NCI-H774 (cell line): ENCODE data around the gene IGSF21.

ENCODE experiments used
- DNase-seq: peaks from one replicate; lab custom pipeline; 2025; lab: John Stamatoyannopoulos, UW

IGSF21 gene

DNA sequence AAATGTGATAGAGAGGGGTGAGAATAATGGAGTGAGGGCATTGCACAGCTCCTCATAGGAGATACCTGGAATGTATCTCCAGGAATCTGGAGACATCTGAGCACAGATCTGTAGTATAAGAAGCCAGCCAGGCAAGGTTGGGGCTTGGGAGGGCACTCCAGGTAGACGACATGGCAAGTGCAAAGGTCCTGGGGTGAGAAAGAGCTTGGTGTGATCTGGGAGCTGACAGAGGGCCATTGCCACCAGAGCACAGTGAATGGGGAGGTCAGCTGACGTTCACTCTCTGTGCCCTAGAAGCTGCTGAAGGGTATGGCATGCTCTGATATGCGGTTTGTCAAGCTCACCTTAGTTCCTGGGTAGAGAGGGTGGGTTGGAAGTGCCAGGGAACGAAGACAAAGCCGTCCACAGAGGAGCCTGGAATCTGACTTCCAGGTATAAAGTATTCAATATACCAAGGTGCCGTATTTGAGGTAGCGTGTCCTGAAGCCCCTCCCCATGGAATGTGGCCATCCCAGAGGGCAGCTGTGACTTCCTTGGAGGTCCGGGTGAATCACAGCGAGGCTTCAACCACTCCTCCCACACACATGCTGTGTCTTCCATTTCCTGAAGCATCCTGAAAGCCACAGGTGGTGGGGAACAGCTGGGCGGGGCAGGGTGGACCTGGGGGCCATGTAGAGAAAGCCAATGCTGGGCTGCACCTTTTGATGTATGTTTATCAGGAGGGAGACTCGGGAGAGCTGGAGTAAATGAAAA lies 190.5 kb downstream of the IGSF21 start:
- DNase-seq: no peak

DNA sequence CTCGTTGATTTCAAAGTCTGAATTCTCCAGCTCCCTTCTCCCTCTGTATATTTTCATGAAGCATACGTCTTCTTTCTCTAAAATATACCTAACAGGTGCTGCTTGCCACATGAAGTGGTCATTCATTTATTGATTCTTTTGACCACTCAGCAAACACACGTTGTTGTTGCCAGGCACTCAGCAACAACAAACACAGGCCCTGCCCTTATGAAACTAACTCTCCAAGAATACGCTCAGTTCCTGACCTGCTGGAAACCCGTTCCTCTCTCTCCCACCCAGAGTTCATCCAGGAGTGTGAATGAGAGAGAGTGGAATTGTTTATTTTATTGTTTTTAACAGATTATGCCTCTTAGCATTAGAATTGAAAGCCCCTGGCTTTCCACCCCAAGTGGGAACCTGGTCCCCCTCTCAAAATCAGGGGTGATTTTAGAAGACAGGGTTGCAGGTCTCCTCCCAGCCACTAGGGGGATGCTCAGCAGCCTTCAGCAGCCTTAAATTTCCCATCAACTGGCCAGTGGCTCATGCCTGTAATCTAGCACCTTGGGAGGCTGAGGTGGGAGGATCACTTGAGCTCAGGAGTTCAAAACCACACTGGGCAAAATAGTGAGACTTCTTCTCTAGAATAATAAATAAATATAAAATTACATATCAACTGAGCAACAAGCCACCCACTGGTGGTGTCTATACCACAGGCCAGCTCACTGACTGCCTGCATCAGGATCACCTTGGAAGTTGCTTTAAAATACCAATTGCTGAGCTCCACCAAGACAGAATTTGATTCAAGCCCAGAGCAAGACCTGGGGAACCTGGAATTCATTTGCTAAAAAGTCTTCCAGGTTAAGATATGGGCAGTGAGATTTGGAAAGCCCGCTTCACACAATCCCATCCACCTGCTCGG lies 192.1 kb downstream of the IGSF21 start:
- DNase-seq: peak; percentile 21

DNA sequence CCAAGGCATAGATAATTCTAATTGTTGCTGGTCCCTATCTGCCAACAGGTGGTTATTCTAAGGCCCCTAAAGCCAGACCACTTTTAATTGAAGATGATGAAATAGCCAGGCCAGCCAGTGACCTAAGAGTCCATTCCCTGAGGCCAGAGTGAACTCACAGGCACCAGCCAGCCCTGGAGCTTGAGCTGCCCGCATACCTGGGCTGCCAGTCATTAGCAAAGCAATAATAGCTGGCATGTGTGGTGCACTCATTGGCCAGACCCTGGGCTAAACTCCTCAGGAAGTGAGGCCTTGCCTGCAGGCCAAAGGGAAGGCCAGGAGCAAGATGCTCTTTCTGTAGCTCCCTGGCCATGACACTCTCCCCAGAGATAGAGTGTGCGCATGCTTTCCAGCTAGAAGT lies 192.8 kb downstream of the IGSF21 start:
- no peak for DNase-seq

DNA sequence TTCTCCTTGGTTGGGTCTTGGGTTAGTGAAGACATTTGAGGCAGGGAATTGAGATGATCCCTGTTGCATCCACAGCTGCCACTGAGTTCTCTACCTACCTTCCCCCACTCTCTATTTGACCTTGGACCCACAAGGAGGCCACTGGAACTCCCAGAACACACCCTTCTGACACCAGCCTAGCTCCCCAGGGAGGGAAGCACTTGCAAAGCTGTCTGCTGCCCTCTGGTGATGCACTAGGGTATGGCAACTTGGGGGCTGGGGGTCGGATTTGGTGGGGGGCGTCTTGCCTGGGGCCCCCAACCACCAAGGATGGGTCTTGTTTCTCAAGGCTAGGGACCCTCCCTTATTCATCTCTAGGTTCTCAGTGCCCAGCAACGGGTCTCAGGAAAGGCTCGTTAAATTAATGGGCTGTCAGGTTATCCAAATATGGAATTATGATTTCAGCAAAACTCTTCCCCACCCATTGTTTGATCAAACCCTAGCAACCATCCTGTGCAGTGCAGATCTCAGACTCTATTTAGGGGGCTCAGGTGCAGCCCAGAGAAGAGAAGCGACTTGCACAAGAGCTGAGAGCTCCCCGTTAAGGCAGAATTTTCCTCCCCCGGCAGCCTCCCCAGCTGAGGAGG lies 195.3 kb downstream of the IGSF21 start:
- DNase-seq: no peak

DNA sequence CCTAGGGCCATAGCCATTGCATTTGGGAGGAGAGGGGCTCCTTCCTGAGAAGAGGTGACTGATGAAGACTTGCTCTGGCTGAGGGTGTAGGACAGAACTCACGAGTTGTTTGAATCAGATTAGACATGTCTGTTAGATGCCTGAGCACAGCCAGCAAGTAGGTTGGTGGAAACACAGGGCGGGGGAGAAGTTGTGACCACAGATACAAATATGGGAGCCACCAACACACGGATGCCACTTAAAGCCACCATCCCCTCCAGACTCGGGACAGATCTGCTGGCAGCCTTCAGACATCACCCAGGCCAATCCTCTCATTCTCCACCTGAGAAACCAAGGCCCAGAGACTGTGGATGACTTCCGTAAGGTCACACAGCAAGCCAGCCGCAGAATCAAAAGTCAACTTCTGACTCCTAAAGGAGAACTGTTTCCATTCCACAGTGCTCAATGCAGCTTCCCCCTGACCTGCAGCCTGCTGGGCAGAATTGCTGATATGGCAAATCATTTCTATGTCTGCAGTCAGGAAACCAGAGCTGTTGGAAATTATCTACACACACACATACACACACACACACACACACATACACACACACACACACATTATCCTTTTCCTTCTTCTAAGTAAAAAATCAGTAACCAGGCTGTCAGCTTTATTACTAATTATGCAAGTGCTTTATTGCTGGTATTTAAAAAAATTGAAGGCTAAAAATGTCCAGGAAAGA lies 196.7 kb downstream of the IGSF21 start:
- DNase-seq: no peak

DNA sequence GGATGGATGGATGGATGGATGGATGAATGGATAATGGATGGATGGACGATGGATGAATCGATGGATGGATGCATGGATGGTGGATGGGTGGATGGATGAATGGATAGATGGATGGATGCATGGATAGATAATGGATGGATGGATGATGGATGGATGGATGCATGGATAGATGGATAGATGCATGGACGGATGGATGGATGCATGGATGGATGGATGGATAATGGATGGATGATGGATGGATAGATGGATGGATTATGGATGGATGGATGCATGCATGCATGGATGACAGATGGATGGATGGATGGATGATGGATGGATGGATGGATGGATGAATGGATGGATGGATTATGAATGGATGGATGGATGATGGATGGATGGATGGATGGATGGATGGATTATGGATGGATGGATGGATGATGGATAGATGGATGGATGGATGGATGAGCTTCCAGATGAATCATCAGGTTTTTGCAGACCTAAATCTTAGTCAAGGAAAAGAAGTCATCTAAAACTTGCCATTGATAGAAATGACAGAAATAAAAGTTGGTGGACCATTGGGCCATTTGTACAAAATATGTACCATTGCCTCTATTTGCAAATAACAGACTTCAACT lies 197.7 kb downstream of the IGSF21 start:
- no peak for DNase-seq

DNA sequence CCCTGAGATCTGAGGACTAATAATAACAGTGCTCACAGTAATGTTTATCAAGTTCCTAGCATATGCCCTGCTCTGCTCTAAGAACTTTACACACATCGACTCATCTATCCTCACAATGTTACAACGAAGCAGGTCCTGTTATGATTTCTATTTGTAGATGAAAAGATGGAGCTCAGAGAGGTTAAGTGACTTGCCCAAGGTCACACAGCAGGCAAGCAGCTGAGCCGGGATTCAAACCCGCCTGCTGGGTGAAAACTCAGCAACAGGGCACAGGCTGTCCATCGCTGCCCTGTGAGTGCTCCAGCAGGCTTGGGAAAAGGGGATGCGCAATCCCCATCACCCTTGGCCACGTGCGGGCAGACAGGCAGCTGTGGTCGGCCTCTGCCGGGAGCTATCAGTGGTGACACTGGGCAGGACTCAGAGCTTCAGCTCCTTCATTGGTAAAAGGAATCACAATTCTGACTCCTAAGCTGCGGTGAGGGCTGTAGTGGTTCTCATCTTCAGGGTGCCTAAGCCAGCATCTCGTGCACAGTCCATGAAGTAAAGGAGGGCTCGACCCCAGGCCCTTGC lies 199.8 kb downstream of the IGSF21 start:
- DNase-seq: no peak

DNA sequence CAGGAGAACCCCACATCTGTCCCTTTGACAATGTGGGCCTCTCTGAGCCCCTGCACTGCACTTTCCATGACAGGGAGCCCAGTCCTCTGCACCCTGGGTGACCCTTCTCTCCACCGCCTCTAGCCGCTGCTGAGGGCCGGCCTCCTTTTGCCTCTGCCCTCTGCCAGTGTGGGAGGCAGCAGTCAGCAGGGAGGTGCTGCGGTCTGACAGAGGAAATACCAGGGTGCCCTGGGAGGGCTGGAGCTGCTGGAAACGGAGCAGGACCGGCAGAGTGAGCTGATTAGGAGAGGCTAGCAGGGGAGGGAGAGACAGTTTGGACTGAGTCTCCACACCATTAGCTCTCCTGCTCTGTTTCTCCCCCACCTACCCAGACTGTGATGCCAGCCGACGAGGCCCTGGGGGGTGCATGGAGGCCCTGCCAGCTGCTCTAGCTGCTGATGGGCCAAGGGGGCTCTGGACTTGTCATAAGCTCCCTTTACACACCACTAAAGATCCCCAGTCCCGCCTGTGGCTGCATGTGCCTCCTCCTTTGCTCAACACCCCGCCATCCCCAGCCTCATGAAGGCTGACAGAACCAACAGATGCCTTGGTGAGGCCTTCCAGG lies 202.1 kb downstream of the IGSF21 start:
- DNase-seq: no peak

DNA sequence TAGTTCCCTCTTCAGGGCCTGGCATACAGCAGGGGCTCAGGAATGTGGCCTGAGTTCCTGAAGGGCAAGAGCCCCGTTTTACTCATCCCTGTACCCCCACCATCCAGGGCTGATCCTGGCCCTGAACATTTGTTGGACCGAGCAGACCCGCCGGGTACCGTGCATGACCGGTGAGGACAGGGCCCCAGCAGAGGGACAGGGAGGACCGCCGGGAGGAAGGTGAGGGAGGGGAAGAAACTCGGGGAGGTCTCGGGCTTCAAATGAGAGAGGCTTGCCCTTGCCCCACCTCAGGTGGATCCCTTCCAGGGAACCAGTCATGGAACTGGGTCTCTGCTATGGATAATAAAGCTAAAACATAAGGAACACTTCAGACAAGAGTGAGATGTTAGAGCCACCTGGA lies 205.4 kb downstream of the IGSF21 start:
- no peak for DNase-seq

DNA sequence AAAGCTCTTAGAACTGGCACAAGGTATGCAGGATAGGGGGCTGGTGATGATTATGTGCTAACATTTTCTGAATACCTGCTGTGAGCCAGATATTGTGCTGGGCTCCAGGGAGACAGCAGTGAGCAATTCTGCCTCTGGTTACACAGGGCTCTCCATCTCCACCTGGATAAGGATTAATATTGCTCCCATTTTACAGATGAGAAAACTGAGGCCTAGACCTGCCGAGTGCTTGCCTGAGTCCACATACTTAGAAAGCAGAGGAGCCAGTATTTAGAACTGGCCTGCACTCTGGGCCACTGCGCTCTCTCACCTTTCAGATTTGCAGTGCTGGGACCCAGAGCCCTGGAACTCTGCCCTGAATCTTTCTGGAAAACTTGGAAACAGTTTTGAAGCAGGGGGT lies 205.9 kb downstream of the IGSF21 start:
- DNase-seq: no peak

DNA sequence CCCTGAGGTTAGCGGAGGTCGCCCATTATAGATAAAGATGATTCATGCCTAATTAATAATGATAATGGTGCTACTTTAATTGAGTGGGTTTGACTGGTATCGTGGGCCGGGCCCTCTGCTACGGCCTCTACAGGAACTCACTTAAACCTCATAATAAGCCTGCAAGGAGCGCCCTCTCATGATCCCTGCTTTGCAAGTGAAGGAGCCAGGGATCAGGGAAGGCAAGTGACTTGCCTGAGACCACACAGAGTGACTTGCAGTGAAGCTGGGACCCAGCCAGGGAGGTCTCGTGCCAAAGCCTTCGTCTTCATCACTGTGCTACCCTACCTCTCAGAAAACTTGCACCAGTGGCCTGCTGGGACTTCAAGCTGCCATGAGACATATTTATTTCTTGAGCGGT lies 206.8 kb downstream of the IGSF21 start:
- DNase-seq: no peak

DNA sequence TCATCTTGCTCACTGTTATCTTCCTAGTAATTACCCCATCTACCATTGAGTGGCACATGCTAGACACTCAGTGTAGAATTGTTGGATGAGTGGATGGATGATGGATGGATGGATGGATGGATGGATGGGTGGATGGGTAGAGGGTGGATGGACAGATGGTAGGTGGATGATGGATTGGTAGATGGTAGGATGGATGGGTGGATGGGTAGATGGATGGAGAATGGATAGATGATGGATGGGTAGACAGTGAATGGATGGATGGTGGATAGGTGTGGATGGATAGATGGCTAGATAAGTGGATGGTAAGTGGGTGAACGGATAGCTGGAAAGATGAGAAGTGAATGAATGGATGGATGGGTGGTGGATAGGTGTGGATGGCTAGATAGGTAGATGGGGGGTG lies 207.9 kb downstream of the IGSF21 start:
- DNase-seq: no peak

DNA sequence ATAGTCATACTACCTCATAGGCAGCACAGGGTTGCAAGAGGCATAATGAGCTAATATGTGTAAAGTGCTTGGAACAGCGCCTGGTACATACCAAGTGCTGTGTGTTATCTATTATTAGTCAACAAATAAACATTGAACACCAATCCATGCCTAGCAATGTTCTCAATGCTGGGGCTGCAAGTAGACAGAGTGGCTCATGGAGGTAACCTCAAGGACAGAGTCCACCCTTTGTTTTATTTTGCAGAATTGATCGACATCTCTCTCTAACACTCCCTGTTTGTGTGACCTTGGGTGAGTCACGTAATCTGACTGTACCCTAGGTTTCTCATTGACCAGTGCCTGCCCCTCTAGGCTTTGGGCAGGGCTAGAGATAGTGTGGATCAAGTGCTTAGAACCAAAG lies 209.2 kb downstream of the IGSF21 start:
- no peak for DNase-seq

DNA sequence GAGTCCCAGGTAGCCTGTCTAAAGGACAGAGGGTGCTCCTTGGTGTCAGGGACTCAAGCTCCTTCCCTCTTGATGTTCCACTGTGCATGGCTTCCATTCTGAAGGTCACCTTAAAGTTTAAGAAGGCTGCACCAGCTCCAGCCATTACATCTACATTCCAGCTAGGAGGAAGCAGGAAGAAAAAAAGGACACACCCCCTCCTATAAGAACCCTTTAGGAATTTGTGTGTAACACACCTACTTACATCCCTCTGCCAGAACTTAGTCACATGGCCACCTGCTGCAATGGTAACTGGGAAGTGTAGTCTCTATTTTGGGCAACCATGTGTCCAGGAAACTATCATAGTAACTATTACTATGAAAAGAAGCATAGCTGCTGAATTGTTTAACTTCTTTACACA lies 211.5 kb downstream of the IGSF21 start:
- DNase-seq: no peak

DNA sequence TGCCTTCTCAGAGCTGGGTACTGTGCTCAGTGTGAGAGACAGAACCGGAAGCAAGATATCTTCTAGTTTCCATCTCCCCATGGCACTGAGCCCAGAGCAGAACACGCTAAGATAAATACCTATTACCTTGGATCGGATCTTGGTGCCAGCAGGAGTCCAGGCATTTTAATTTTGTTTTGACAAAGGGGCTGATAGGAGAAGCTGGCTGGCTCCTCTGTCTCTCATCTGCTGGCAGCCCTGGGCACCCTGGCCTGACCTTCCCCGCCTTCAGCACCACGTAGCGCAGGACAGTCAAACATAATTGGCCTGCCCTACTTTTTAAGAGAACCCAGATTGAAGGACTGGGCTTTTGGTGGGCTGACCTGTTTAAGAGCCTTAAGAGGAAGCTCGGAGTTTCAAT lies 212.5 kb downstream of the IGSF21 start:
- DNase-seq: no peak

DNA sequence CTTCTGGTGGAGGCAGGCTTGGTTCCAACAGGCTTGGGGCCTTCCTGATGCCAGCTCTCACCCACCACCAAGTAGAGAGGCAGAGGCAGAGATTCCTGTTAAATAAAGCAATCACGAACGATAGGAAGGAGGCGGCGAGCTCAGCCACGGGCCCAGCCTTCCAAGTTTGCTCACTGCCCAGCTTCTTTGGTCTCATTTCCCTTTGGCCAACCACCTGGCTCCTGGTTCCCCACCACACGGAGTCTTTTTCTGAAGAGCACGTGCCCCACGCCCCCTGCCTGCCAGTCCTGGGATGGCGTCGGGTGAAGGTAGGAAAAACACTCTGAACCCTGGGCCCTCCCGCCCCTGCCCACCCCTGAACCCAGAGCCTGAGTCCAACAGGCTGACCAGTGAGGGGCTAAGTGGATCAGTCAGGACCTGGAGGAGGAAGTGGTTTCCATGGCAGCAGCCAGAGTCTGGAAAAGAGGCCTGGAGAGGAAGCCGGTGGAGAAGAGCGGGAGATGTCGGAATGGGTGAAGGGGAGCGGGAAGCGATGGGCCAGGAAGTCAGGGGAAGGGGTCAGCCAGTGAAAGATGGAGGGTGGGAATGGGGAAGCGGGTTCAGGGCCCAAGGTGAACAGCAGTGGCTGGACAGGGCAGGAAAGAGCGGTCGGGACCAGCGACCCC lies 214.9 kb downstream of the IGSF21 start:
- DNase-seq: no peak

DNA sequence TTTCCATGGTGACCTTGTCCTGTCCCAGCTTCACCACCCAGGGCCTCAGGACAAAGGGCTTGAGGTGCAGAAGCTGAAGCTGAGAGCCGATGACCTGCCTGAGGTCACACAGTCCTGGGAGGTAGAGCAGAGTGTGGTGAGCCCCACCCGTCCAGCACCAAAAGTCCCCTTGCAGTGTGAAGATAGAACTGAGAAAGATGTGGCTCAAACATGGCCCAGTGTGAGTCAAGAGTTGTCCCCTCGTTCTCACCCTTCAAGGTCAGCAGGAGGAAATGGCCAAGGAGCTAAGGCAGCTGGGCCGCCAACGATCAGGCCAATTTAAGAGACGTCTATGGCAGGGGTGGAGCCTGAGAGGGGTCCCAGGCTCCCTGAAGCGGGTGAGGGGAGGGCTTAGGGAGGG lies 215.7 kb downstream of the IGSF21 start:
- no peak for DNase-seq

DNA sequence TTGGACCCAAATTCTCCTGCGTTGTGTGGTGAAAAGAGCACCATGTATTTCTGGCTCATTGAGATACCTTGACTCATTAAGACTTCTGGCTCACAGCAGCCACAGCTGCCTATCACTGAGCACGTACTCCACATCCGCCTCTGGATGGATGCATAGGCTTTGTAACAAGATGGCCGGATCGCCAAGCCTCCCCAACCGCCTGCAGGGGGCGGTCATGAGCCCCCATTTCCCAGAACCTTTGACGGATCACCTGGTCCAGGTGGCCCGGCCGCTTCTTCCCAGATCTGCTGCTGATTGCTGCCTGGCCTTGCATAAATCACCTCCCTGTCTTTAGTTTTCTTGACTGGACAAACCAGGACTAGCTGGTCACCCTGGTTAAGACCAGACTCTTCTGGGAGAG lies 216.6 kb downstream of the IGSF21 start:
- DNase-seq: no peak

DNA sequence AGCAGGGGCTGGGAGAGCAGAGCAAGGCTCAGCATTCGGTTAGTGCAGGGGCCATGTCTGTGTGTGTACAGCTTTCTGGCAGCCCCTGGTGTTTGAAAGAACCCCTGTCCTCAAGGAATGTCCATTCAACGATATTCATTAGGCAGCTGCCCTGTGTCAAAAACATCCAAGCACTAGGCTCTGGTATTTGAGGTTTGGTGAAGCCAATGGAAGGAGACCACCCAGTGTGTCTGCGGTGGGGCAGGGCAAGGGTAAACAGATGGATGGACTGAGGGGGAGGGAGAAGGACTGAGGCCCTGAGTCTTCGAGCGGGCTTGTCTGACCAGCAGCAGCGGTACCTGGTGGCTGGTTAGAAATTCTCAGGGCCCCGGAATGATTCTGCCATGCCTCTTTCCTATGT lies 217.5 kb downstream of the IGSF21 start:
- no peak for DNase-seq

DNA sequence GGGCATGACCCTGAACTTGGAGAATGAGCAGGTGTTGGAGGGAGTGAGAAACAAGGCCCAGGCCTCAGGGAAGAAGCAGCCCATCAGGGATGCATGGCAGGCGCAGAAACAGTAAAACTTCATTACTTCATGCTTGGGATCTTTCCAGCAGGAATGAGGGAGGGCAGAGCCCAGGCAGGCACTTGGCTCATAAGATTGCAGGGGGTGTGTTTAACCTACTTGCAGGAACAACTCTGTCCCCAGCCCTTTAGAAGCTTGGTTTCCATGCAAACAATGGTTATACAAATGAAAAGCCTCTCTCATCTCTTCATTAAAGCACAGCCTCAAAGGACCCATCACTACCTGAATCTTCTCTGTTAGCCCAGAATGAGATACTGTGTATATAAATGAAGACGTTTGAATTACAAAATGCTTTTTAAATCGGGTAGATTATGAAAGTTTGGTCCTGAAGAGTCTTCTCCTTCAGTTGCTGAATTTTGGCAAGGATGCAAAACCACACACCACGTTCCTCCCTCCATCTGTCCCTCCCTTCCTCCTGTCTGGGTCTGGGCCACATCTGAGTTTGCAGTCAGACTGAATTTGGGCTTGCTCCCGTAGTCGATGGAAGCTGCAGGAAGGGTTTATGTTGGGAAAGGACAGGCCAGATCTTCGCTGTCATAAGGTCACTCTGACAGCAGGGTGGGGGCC lies 218.8 kb downstream of the IGSF21 start:
- DNase-seq: no peak
